ENCODE results near the gene HMG20A. TPM values are rescaled to one million over a fixed set of nuclear protein-coding genes. Genes with fewer than 3 reads are reported as not detected.

Gene HMG20A
- total RNA-seq, 3 donors from 2014 or later: 35.8 to 48.2 (median 46.4) TPM

DNA sequence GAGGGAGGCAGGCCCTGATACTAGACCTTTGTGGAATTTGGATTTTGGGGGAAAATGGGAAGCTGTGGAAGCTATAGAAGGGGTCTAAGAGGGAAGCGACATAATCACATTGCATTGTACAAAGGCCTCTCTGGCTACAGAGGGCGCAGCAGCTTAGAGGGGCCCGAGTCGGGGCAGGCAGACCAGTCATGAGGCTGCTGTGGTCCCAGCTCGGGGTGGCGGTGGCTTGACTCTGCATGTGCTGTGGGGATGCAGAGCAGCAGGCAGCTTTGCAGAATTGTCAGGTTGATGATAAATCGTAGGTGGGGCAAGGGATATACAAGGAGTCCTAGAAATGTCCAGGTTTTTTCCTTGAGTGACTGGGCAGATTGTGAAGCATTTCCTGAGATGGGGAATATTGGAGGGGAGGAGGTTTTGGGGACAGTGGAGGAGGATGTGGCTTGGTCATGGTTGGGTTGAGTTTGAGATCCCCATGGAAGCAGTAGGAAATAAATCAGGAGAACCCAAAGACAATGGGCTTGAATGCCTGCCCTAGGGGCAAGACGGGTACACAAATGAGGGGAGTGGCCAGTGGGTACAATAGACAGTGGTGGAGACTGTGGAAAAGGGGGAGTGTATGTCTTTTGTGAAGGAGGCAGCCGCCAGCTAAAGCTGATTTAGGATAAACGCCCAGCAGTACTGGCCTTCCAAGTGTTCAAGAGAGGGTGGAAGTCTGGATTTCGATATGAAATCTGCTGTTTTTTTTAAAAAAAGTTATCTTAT is 94.1 kb downstream of the HMG20A start:
- intact Hi-C loops (cut with DNase I; ENCODE audit: low total_unique reads): no loop called here
- TF ChIP-seq, protein P1, sequence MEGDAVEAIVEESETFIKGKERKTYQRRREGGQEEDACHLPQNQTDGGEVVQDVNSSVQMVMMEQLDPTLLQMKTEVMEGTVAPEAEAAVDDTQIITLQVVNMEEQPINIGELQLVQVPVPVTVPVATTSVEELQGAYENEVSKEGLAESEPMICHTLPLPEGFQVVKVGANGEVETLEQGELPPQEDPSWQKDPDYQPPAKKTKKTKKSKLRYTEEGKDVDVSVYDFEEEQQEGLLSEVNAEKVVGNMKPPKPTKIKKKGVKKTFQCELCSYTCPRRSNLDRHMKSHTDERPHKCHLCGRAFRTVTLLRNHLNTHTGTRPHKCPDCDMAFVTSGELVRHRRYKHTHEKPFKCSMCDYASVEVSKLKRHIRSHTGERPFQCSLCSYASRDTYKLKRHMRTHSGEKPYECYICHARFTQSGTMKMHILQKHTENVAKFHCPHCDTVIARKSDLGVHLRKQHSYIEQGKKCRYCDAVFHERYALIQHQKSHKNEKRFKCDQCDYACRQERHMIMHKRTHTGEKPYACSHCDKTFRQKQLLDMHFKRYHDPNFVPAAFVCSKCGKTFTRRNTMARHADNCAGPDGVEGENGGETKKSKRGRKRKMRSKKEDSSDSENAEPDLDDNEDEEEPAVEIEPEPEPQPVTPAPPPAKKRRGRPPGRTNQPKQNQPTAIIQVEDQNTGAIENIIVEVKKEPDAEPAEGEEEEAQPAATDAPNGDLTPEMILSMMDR (IDR thresholded peaks at IDR 0.05): no peak
- TF ChIP-seq POLR2AphosphoS5 (IDR thresholded peaks at IDR 0.05) (no peak), POLR2A (IDR thresholded peaks at IDR 0.05) (no peak)
- H3K4me1 ChIP-seq: no peaks in the 10 kb centered on the region
- H3K27me3 ChIP-seq: no peaks in the 10 kb centered on the region
- no peaks in the 10 kb centered on the region for H3K36me3 ChIP-seq
- no peak for DNase-seq (ENCODE audit: low spot score in 2 of 2)
- no peak overlapping the region for H3K27ac ChIP-seq
- no peak overlapping the region for H3K4me3 ChIP-seq
- no peaks in the 10 kb centered on the region for H3K9me3 ChIP-seq

GRCh38 chr15:77515613-77516012 is 94.9 kb downstream of the HMG20A start:
- TF ChIP-seq POLR2AphosphoS5 (IDR thresholded peaks at IDR 0.05): no peak
- TF ChIP-seq POLR2A (IDR thresholded peaks at IDR 0.05): no peak
- TF ChIP-seq, protein P1 (IDR thresholded peaks at IDR 0.05): no peak
- DNase-seq (ENCODE audit: low spot score in 2 of 2): no peak
- Histone ChIP-seq H3K4me3 (no peak overlapping the region), H3K4me1 (no peaks in the 10 kb centered on the region), H3K9me3 (no peaks in the 10 kb centered on the region), H3K36me3 (no peaks in the 10 kb centered on the region), H3K27ac (no peak overlapping the region), H3K27me3 (no peaks in the 10 kb centered on the region)
- intact Hi-C loops (cut with DNase I; ENCODE audit: low total_unique reads): no loop called here

DNA sequence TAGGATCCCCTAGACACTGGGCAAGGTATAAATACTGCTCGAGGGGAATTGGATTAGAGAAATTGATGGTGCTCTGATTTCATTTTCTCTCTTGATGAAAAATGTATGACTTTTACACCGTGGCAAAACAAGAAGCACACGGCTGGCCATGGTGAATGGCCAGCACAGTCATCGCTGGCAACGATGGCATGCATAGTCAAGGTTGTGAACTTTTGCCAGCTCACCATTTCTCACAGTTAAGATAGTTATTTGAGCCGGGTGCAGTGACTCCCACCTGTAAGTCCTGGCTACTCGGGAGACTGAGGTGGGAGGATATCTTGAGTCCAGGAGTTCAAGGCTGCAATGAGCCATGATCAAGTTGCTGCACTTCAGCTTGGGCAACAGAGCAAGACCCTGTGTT is 95.4 kb downstream of the HMG20A start:
- TF ChIP-seq POLR2A (IDR thresholded peaks at IDR 0.05) (no peak), POLR2AphosphoS5 (IDR thresholded peaks at IDR 0.05) (no peak)
- TF ChIP-seq, protein P1 (IDR thresholded peaks at IDR 0.05): no peak
- H3K9me3 ChIP-seq: no peaks in the 10 kb centered on the region
- no peak overlapping the region for H3K27ac ChIP-seq
- H3K27me3 ChIP-seq: no peaks in the 10 kb centered on the region
- no peaks in the 10 kb centered on the region for H3K36me3 ChIP-seq
- no peaks in the 10 kb centered on the region for H3K4me1 ChIP-seq
- no peak overlapping the region for H3K4me3 ChIP-seq
- intact Hi-C loops (cut with DNase I; ENCODE audit: low total_unique reads): no loop called here
- no peak for DNase-seq (ENCODE audit: low spot score in 2 of 2)

GRCh38 chr15:77516786-77517185 is 96.1 kb downstream of the HMG20A start:
- H3K36me3 ChIP-seq: no peaks in the 10 kb centered on the region
- H3K27me3 ChIP-seq: no peaks in the 10 kb centered on the region
- no peak overlapping the region for H3K4me3 ChIP-seq
- DNase-seq (ENCODE audit: low spot score in 2 of 2): no peak
- intact Hi-C loops (cut with DNase I; ENCODE audit: low total_unique reads): no loop called here
- TF ChIP-seq POLR2AphosphoS5 (IDR thresholded peaks at IDR 0.05) (no peak), POLR2A (IDR thresholded peaks at IDR 0.05) (no peak)
- TF ChIP-seq, protein P1 (IDR thresholded peaks at IDR 0.05): no peak
- no peak overlapping the region for H3K27ac ChIP-seq
- no peaks in the 10 kb centered on the region for H3K9me3 ChIP-seq
- H3K4me1 ChIP-seq: no peaks in the 10 kb centered on the region

GRCh38 chr15:77517579-77517978 is 96.9 kb downstream of the HMG20A start:
- no peaks in the 10 kb centered on the region for H3K9me3 ChIP-seq
- no peak overlapping the region for H3K4me3 ChIP-seq
- H3K27ac ChIP-seq: no peak overlapping the region
- no peaks in the 10 kb centered on the region for H3K36me3 ChIP-seq
- H3K4me1 ChIP-seq: no peaks in the 10 kb centered on the region
- intact Hi-C loops (cut with DNase I; ENCODE audit: low total_unique reads): no loop called here
- H3K27me3 ChIP-seq: no peaks in the 10 kb centered on the region
- TF ChIP-seq POLR2A (IDR thresholded peaks at IDR 0.05): no peak
- TF ChIP-seq POLR2AphosphoS5 (IDR thresholded peaks at IDR 0.05): no peak
- DNase-seq (ENCODE audit: low spot score in 2 of 2): no peak
